ENCODE measurements around the gene EVX2. TPM values are rescaled to one million over a fixed set of nuclear protein-coding genes. Genes with fewer than 3 reads are reported as not detected.
A peak's percentile ranks its signal among the peaks of the same experiment; 100 is the strongest.

EVX2 gene
- total RNA-seq, 2 experiments from 2014 or later: not detected

DNA sequence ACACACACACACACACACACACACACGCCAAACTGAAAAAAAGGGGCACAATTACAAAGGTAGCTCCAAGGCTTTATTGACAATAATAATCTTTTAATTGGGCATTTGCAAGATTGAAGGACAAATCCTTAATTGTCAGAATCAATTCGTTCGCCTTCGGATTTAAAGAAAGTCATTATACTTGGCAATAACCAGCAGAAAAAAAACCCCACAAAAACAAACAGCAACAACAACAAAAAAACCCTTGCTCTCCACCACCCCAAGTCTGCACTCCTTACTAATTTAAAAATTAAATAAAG, 44.0 kb upstream of the EVX2 start:
- DNase-seq: no peak
- H3K27ac Mint-ChIP-seq: no peak overlapping the region
- no peaks in the 10 kb centered on the region for H3K9me3 Mint-ChIP-seq
- H3K36me3 Mint-ChIP-seq (ENCODE audit: low read depth): no peaks in the 10 kb centered on the region
- H3K27me3 Mint-ChIP-seq (ENCODE audit: low read depth): peaks cover 70% of the 10 kb centered on the region
- peaks cover 27% of the 10 kb centered on the region for H3K4me1 Mint-ChIP-seq (ENCODE audit: low read depth)
- no peak overlapping the region for H3K4me3 Mint-ChIP-seq
- CTCF ChIA-PET: interaction anchor here (0.6 to 4.4 kb wide), 22 partner anchors 11 to 1021 kb away, joined by 3 to 54 read pairs (median 4); partner anchors contain the start of gene HOXD4
- intact Hi-C loops (cut with micrococcal nuclease): loop anchor here (1.0 to 2.0 kb wide), 6 partner anchors 17 to 1022 kb away; no protein-coding TSS in a partner anchor

DNA sequence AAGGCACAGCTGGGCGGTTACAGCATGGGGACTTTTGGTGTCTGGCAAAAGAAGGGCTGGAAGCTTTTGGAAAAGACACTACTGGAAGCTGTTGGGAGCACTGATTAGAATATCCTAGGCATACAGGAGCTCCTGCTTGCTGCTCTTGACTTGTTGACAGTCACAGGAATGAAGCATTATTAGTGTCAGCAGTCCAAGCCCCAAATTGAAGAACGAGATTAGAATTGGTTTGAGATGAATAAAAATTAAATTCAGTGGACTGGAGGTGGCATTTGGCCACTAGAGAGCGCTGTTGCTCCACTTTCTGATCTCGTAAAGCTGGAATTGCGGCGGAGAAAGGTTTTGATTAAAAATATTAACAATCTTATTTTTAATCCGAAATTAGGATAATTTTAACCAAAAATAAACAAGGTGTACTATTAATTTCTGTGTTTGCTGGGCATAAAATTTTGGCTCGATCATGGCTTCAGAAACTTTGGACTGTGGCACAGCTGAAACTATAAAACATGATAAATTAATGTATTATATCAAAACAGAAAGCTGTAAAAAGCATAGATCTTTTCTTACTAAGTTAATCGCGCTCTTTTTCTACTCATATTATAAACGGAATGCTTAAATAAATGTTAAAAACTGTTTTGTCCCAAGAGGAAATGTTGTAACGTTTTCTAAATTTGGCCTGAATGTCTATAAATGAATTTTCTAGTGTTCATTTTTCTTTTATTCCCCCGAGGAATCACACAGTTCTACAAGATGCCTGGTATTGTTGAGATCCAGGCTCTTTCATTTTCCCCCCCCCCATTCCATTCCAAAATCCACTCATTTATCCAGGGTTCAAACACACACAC, 43.4 kb upstream of the EVX2 start:
- H3K9me3 Mint-ChIP-seq: no peaks in the 10 kb centered on the region
- H3K27me3 Mint-ChIP-seq (ENCODE audit: low read depth): peaks cover 68% of the 10 kb centered on the region
- H3K4me3 Mint-ChIP-seq: no peak overlapping the region
- H3K36me3 Mint-ChIP-seq (ENCODE audit: low read depth): no peaks in the 10 kb centered on the region
- peaks cover 25% of the 10 kb centered on the region for H3K4me1 Mint-ChIP-seq (ENCODE audit: low read depth)
- H3K27ac Mint-ChIP-seq: no peak overlapping the region
- intact Hi-C loops (cut with micrococcal nuclease): loop anchor here (1.0 kb wide), 5 partner anchors 328 to 1022 kb away; no protein-coding TSS in a partner anchor
- CTCF ChIA-PET: interaction anchor here (0.5 to 4.4 kb wide), 41 partner anchors 9 to 1030 kb away, joined by 3 to 54 read pairs (median 4); partner anchors contain the start of gene HOXD4
- DNase-seq: peak; percentile 81

DNA sequence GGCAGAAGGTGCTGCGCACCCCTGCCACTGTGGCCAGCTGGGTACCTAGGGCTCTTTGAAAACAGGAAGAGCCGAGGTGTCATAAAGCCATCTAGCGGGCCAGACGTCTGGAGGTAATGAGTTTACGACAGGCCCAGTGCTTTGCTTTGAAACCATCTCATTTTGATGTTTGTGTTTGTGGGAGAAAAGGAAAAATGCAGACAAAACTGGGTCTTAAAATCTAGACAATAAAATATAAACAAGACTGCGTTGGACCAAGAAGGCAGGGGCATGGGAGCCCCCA, 42.0 kb upstream of the EVX2 start:
- intact Hi-C loops (cut with micrococcal nuclease): no loop called here
- no peak overlapping the region for H3K27ac Mint-ChIP-seq
- CTCF ChIA-PET: interaction anchor here (1.4 to 4.4 kb wide), 8 partner anchors 15 to 1023 kb away, joined by 3 to 54 read pairs (median 12); no protein-coding TSS in a partner anchor
- peaks cover 63% of the 10 kb centered on the region for H3K27me3 Mint-ChIP-seq (ENCODE audit: low read depth)
- DNase-seq: no peak
- no peak overlapping the region for H3K4me3 Mint-ChIP-seq
- H3K4me1 Mint-ChIP-seq (ENCODE audit: low read depth): peaks cover 21% of the 10 kb centered on the region
- no peaks in the 10 kb centered on the region for H3K9me3 Mint-ChIP-seq
- H3K36me3 Mint-ChIP-seq (ENCODE audit: low read depth): no peaks in the 10 kb centered on the region

GRCh38 chr2:176124947-176125771, 41.4 kb upstream of the EVX2 start:
- DNase-seq: no peak
- CTCF ChIA-PET: interaction anchor here (1.4 to 4.4 kb wide), 6 partner anchors 16 to 1023 kb away, joined by 3 to 54 read pairs (median 15); no protein-coding TSS in a partner anchor
- H3K9me3 Mint-ChIP-seq: no peaks in the 10 kb centered on the region
- H3K27me3 Mint-ChIP-seq (ENCODE audit: low read depth): peaks cover 67% of the 10 kb centered on the region
- H3K4me1 Mint-ChIP-seq (ENCODE audit: low read depth): peaks cover 21% of the 10 kb centered on the region
- no peaks in the 10 kb centered on the region for H3K36me3 Mint-ChIP-seq (ENCODE audit: low read depth)
- intact Hi-C loops (cut with micrococcal nuclease): loop anchor here (5.0 kb wide), 2 partner anchors 37 to 38 kb away; no protein-coding TSS in a partner anchor
- H3K4me3 Mint-ChIP-seq: no peak overlapping the region
- H3K27ac Mint-ChIP-seq: no peak overlapping the region

DNA sequence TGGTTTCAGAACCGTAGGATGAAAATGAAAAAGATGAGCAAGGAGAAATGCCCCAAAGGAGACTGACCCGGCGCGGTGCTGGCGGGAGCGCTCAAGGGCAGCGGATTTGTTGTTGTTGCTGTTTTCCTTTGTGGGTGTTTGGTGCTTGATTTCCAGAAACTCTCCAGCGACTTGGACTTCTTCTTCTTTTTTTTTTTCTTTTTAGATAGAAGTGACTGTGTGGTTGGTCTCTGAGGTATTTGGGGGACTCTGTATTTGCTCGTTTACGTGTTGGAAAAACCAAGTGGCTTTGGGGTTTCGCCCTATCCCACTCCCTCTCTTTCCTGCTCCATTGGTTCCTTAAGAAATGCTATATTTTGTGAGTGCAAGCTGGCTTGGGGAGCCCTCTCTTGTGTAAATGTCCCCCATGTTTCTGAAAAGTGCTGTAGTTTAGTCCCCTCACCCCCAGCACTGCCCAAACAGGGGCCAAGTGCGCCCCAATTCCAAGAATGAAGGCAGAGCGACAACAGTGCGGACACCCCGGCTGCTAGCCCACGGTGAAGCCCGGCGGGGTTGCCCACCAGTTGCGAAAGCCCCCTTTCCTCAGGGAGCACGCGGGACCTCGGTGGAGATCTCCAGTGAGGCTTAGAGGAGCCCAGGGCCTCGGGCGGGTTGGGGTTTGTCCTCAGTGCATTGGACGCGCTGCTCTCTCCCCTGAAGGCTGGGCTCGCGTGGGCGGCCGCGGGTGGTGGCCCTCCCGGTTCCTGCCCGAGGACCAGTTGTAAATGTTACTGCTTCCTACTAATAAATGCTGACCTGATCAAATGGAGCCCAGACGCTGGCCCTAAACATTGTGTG, 40.6 kb upstream of the EVX2 start:
- no peak overlapping the region for H3K4me3 Mint-ChIP-seq
- peaks cover 21% of the 10 kb centered on the region for H3K4me1 Mint-ChIP-seq (ENCODE audit: low read depth)
- CTCF ChIA-PET: interaction anchor here (0.8 kb wide), 1 partner anchor 28 kb away, joined by 3 read pairs; no protein-coding TSS in a partner anchor
- intact Hi-C loops (cut with micrococcal nuclease): loop anchor here (5.0 kb wide), 2 partner anchors 37 to 38 kb away; no protein-coding TSS in a partner anchor
- no peaks in the 10 kb centered on the region for H3K36me3 Mint-ChIP-seq (ENCODE audit: low read depth)
- no peak for DNase-seq
- H3K27ac Mint-ChIP-seq: no peak overlapping the region
- H3K27me3 Mint-ChIP-seq (ENCODE audit: low read depth): peaks cover 75% of the 10 kb centered on the region
- no peaks in the 10 kb centered on the region for H3K9me3 Mint-ChIP-seq

GRCh38 chr2:176123411-176124109, 39.8 kb upstream of the EVX2 start:
- Mint-ChIP-seq H3K27me3 (ENCODE audit: low read depth) (peaks cover 75% of the 10 kb centered on the region), H3K36me3 (ENCODE audit: low read depth) (no peaks in the 10 kb centered on the region), H3K4me3 (peak overlapping the region; percentile 21), H3K27ac (no peak overlapping the region), H3K4me1 (ENCODE audit: low read depth) (peaks cover 19% of the 10 kb centered on the region), H3K9me3 (peaks cover 1% of the 10 kb centered on the region)
- CTCF ChIA-PET: interaction anchor here (0.8 kb wide), 1 partner anchor 27 kb away, joined by 3 read pairs; no protein-coding TSS in a partner anchor
- intact Hi-C loops (cut with micrococcal nuclease): loop anchor here (5.0 kb wide), 2 partner anchors 36 to 39 kb away; no protein-coding TSS in a partner anchor
- DNase-seq: no peak

DNA sequence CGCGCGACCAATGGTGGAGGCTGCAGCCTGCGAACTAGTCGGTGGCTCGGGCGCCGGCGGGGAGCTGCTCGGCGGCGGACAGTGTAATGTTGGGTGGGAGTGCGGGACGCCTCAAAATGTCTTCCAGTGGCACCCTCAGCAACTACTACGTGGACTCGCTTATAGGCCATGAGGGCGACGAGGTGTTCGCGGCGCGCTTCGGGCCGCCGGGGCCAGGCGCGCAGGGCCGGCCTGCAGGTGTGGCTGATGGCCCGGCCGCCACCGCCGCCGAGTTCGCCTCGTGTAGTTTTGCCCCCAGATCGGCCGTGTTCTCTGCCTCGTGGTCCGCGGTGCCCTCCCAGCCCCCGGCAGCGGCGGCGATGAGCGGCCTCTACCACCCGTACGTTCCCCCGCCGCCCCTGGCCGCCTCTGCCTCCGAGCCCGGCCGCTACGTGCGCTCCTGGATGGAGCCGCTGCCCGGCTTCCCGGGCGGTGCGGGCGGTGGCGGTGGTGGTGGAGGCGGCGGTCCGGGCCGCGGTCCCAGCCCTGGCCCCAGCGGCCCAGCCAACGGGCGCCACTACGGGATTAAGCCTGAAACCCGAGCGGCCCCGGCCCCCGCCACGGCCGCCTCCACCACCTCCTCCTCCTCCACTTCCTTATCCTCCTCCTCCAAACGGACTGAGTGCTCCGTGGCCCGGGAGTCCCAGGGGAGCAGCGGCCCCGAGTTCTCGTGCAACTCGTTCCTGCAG, 39.1 kb upstream of the EVX2 start, which contains the start of gene HOXD9:
Gene HOXD9, plus strand, starts transcription at position 37 of the 728 bp plus-strand sequence. Its CDS starts 50 bp downstream, at position 87.
- CTCF ChIA-PET: no interaction called here
- peak; percentile 42 for DNase-seq
- H3K36me3 Mint-ChIP-seq (ENCODE audit: low read depth): peaks cover 2% of the 10 kb centered on the region

GRCh38 chr2:176122052-176122682, 38.4 kb upstream of the EVX2 start:
- H3K36me3 Mint-ChIP-seq (ENCODE audit: low read depth): peaks cover 2% of the 10 kb centered on the region
- no peak overlapping the region for H3K27ac Mint-ChIP-seq
- no peak for DNase-seq
- intact Hi-C loops (cut with micrococcal nuclease): loop anchor here (5.0 kb wide), 2 partner anchors 35 to 40 kb away; no protein-coding TSS in a partner anchor
- peaks cover 78% of the 10 kb centered on the region for H3K27me3 Mint-ChIP-seq (ENCODE audit: low read depth)
- CTCF ChIA-PET: interaction anchor here (0.6 kb wide), 1 partner anchor 59 kb away, joined by 3 read pairs; no protein-coding TSS in a partner anchor
- peak overlapping the region; percentile 53 for H3K4me3 Mint-ChIP-seq
- H3K9me3 Mint-ChIP-seq: peaks cover 1% of the 10 kb centered on the region
- H3K4me1 Mint-ChIP-seq (ENCODE audit: low read depth): peaks cover 13% of the 10 kb centered on the region

More for the DNA sequence above, 39.1 kb upstream of the EVX2 start, which contains the start of gene HOXD9:
- H3K9me3 Mint-ChIP-seq: peaks cover 1% of the 10 kb centered on the region
- no peak within 1 kb of the TSS for H3K27ac Mint-ChIP-seq
- H3K4me1 Mint-ChIP-seq (ENCODE audit: low read depth): peaks cover 13% of the 10 kb centered on the region
- peak within 1 kb of the TSS; percentile 53 for H3K4me3 Mint-ChIP-seq
- intact Hi-C loops (cut with micrococcal nuclease): loop anchor here (5.0 kb wide), 2 partner anchors 36 to 39 kb away; no protein-coding TSS in a partner anchor
- H3K27me3 Mint-ChIP-seq (ENCODE audit: low read depth): peaks cover 75% of the 10 kb centered on the region

GRCh38 chr2:176121190-176122051, 37.7 kb upstream of the EVX2 start:
- Mint-ChIP-seq H3K36me3 (ENCODE audit: low read depth) (peaks cover 2% of the 10 kb centered on the region), H3K9me3 (peaks cover 3% of the 10 kb centered on the region), H3K27me3 (ENCODE audit: low read depth) (peaks cover 79% of the 10 kb centered on the region), H3K4me3 (no peak overlapping the region), H3K4me1 (ENCODE audit: low read depth) (peaks cover 13% of the 10 kb centered on the region), H3K27ac (no peak overlapping the region)
- intact Hi-C loops (cut with micrococcal nuclease): loop anchor here (2.0 to 5.0 kb wide), 3 partner anchors 15 to 41 kb away; partner anchors contain the start of gene HOXD11
- DNase-seq: no peak
- CTCF ChIA-PET: interaction anchor here (0.6 to 1.4 kb wide), 5 partner anchors 27 to 433 kb away, joined by 3 to 4 read pairs (median 4); no protein-coding TSS in a partner anchor

All from activated naive CD4-positive, alpha-beta T cell treated with anti-CD3 and anti-CD28 coated beads for 36 hours (primary cell).